GM15510 (cell line): ENCODE measurements around the gene MAP3K3.

Source experiments
- POLR2A ChIP-seq: IDR thresholded peaks from 3 replicates; pipeline ENCODE4 v1.6.1; 2011; ENCODE audit warnings: borderline replicate concordance; ENCODE audit not compliant: insufficient read length; ENCODE audit errors: extremely low read depth

MAP3K3 gene

GRCh38 chr17:63621684-63622573 is at the start of gene MAP3K3:
TSS of gene MAP3K3 (plus strand) at chr17:63622417. CDS start at chr17:63622760, 343 bp downstream.
- peak; percentile 95 for TF ChIP-seq POLR2A

GRCh38 chr17:63573634-63574033 is 48.6 kb upstream of the MAP3K3 start:
- TF ChIP-seq POLR2A, result no peak

DNA sequence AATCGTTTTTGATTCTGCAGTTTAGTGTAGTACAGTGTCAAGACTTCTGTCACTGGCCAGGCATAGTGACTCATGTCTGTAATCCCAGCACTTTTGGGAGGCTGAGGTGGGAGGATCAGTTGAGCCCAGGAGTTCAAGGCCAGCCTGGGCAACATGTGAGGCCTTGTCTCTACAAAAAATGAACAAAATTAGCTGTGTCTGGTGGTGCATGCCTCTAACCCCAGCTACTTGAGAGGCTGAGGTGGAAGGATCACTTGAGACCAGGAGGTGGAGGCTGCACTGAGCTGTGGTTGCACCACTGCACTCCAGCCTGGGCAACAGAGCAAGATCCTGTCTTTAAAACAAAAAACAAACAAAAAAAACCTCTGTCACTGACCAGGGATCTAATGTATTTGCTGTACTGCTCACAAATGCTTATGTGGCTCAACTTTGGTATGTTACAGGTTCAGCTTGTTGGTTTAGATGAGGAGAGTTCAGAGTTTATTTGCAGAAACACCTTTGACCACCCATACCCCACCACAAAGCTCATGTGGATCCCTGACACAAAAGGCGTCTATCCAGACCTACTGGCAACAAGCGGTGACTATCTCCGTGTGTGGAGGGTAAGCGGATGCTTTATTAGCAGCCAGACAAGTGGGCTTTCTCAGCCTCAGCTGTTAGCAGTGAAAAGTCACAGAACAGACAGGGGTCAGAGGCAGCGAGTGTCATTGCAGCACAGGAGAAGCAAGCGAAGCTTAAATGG is 44.0 kb upstream of the MAP3K3 start:
- no peak for TF ChIP-seq POLR2A

DNA sequence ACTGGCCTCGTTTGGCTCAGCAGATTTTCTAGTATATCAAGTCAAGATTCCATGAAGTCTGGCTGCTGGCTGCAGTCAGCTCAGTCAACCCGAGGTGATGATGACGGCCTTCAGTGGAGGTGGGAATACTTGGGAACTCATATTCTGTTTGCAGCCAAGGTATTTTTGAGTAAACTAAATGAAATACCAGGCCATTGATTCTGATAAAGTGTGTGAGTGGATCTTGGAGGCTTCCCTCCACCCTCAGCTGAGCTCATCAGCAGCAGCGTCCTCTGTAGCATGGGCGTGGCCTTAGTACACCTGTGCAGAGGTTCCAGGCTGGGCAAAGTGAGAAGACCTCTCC is 43.5 kb upstream of the MAP3K3 start:
- no peak for TF ChIP-seq POLR2A

DNA sequence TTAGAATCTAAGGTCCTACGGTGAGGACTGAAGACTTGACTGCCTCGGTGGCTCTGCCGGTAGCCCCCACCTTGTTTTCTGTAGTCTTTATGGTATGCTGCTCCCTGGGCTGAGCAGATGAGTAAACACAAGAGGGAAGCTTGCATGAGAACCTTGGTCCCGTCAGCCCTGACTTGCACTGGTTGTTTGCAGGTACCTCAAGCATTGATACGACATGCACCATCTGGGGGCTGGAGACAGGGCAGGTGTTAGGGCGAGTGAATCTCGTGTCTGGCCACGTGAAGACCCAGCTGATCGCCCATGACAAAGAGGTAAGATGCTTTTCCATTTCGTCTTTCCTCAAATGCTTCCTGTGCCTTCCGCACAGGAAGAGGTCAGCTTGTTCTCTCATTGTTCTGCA is 42.6 kb upstream of the MAP3K3 start:
- TF ChIP-seq POLR2A, result no peak

DNA sequence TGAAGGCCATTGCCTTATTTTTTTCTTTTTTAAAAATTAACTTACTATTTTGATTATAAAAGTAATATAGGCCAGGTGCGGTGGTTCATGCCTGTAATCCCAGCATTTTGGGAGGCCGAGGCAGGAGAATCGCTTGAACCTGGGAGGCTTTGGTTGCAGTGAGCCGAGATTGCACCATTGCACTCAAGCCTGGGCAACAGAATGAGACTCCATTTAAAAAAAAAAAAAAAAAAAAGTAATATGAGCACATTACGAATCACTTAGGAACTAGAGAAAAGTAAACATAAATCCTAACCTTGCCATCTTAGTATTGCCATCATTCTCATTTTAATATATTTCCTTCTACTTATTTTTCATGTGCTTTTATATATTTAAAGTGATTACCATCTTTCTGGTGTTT is 34.4 kb upstream of the MAP3K3 start:
- TF ChIP-seq POLR2A, result no peak

DNA sequence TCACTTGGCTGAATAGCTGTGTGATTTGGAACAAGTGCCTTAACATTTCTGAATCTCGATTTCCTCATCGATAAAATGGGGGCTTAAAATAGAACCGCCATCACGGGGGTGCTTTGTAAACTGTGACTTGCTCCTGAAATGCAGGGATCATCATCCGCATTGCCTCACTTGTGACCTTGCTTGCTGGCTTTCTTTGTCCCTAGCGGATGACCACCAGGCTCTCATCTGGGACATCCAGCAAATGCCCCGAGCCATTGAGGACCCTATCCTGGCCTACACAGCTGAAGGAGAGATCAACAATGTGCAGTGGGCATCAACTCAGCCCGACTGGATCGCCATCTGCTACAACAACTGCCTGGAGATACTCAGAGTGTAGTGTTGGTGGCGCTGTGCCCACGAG is 33.4 kb upstream of the MAP3K3 start:
- TF ChIP-seq POLR2A, result no peak

- TF ChIP-seq POLR2A, result no peak
These were observed 32.6 kb upstream of the MAP3K3 start for GRCh38 chr17:63589646-63590045.

GRCh38 chr17:63592797-63593196 is 29.4 kb upstream of the MAP3K3 start:
- no peak for TF ChIP-seq POLR2A

DNA sequence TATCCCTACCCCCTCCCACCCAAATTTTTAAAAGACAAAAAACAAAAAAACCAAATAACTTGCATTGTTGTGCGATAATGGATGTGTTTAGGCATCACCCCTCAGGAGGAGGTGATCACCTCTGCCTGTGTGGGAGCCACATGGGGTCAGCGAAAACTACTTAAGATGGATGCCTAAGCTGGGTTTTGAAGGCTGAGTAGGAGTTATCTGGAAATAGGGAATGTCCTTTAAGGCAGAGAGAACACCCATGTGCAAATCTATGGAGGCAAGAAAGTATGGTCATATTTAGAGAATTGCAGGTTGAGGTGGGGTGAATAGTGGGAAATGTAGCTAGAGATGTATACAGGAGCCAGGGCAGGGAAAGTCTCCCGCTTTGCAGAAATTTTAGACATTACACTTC is 27.1 kb upstream of the MAP3K3 start:
- TF ChIP-seq POLR2A, result no peak

DNA sequence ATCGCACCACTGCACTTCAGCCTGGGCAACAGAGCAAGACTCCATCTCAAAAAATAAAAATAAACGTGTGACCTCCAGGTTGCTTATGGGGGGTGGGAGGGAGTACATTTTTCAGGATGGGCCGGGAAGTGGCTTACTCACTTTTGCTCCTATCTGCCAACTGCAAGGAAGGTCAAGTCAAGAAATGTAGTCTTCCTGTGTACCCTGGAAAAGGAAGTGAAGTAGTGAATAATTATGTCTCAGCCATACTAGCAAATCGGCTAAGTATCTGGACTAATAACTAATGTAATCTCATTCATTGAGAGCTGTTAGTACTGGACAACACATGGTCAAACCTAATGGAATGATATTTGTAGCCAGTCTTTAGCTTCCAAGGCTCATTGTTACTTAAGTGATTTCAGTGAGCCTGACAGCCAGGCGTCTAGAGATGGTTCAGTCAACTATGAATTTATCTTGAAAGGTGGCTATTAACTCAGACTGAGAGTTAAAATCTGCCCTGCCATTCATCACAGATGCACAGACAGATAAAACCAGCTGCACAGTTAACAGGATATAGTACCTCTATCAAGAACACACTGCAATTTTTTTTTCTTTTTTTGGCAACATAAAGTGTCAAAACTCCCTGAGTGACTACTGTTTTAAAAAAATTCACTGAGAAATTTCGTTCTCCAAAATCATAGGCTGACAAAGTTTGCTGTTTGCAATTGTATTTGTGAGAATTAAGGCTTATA is 25.2 kb upstream of the MAP3K3 start:
- TF ChIP-seq POLR2A, result no peak

DNA sequence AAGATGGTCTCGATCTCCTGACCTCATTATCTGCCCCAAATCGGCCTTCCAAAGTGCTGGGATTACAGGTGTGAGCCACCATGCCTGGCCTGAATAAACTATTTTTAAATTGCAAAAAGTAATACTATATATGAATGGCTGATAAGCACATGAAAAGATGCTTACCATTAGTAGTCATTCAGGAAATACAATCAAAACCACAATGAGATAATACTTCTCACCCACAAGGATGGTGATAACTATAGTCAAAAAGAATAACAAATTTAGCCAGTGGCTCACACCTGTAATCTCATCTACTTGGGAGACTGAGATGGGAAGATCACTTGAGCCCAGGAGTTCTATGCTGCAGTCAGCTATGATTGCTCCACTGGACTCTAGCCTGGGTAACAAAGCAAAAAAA is 23.9 kb upstream of the MAP3K3 start:
- no peak for TF ChIP-seq POLR2A

- peak; percentile 80 for TF ChIP-seq POLR2A
These were observed 21.4 kb upstream of the MAP3K3 start, which contains the start of gene TACO1 for GRCh38 chr17:63600569-63601438. TSS of gene TACO1 (plus strand) at chr17:63600895. CDS start at chr17:63601084, 189 bp downstream.
